Transverse colon (tissue), 4 donors: ENCODE data around the gene PTBP3. TPM values are rescaled to one million over a fixed set of nuclear protein-coding genes. Genes with fewer than 3 reads are reported as not detected.
"Not testable (repeated sequence)": the region's sequence is repeated elsewhere in the genome, so short reads cannot be mapped to it uniquely, and the experiment has no call there.

Experiments used
- DNase-seq: peaks from one replicate; pipeline ENCODE4 v3.0.0-alpha.2; 2019
- H3K27ac ChIP-seq, 4 donors: fragments of 200-600 bp; sonication (generic); 2 replicates each; pipeline ENCODE4 v1.5.1; 2016 to 2018; ENCODE audit warnings: inconsistent platforms in 4 of 4
- H3K27me3 ChIP-seq: fragments of 200-600 bp; sonication (generic); 2 replicates; pipeline ENCODE4 v1.5.1; 2017; ENCODE audit warnings: inconsistent platforms
- H3K36me3 ChIP-seq, 4 donors: fragments of 200-600 bp; sonication (generic); 2 replicates each; pipeline ENCODE4 v1.5.1; 2017 to 2019; ENCODE audit warnings: inconsistent platforms in 4 of 4
- H3K4me1 ChIP-seq, 4 donors: fragments of 200-600 bp; sonication (generic); 2 replicates each; pipeline ENCODE4 v1.5.1; 2017 to 2020; ENCODE audit warnings: inconsistent platforms in 4 of 4
- H3K4me3 ChIP-seq, 4 donors: fragments of 200-600 bp; sonication (generic); 1 replicate in 1 of 4; 2 replicates in 3 of 4; pipeline versions ENCODE4 v1.5.1 to v1.6.1; 2017 to 2019; ENCODE audit warnings: inconsistent platforms in 4 of 4
- H3K9me3 ChIP-seq, 2 donors: fragments of 200-600 bp; sonication (generic); 2 replicates each; pipeline ENCODE4 v1.5.1; 2017 to 2019; ENCODE audit warnings: inconsistent platforms in 2 of 2
- CTCF ChIP-seq, 5 experiments: fragments of 200-600 bp in 3 of 5; fragments of 450-650 bp in 2 of 5; sonication (generic) in 3 of 5; IDR thresholded peaks; 1 replicate in 2 of 5; 2 replicates in 3 of 5; pipeline ENCODE4 v1.5.1; 2016 to 2017; ENCODE audit warnings: antibody characterized with exemption in 5 of 5, inconsistent platforms in 3 of 5, mild to moderate bottlenecking in 2 of 5, moderate library complexity in 1 of 5
- EP300 ChIP-seq: sonication (generic); formaldehyde crosslinking; IDR thresholded peaks from one replicate; pipeline ENCODE4 v1.6.1; 2017; ENCODE audit warnings: antibody characterized with exemption, low read depth
- POLR2A ChIP-seq: fragments of 450-650 bp; IDR thresholded peaks from one replicate; pipeline ENCODE4 v1.6.1; 2016; ENCODE audit warnings: antibody characterized with exemption, mild to moderate bottlenecking, moderate library complexity
- POLR2AphosphoS5 ChIP-seq, 3 donors: sonication (generic); formaldehyde crosslinking; IDR thresholded peaks; one replicate each; pipeline ENCODE4 v1.6.1; 2016; ENCODE audit warnings: antibody characterized with exemption in 3 of 3
- WGBS, 2 donors: methylation state at CpG; one replicate each; pipeline ENCODE4 v1.1.5; 2018; ENCODE audit warnings: low coverage in 1 of 2; 5-methylcytosine and 5-hydroxymethylcytosine counted together
- in situ Hi-C, 4 donors: fragments of 200-750 bp; cut with MboI; loops; one replicate each; pipeline versions ENCODE4 v1.15.0 to v1.15.1; 2017; ENCODE audit warnings: low sequenced_read_pairs in 3 of 4, low pct_ligation_motif_present in 1 of 4, low pct_unique_long_range_greater_than_20kb in 1 of 4
- intact Hi-C: fragments of 100-400 bp; cut with DNase I; formaldehyde crosslinking; loops from one replicate; pipeline ENCODE4 v1.15.1; 2023; ENCODE audit warnings: low total_unique reads
- total RNA-seq, 4 donors: library from RNA; depleted of rRNA; stranded (reverse); fragments of >200 nt; gene quantifications; one replicate each; pipeline ENCODE4 v1.1.0, GENCODE V29; 2016

PTBP3 gene
- total RNA-seq, 4 donors from 2014 or later = 25.3 to 96.9 (median 54.7) TPM

GRCh38 chr9:112378328-112379176, 45.1 kb upstream of the PTBP3 start:
- in situ Hi-C loops (loop anchor here in 1 of 4 donors (25.0 kb wide), 1 partner anchor 334 kb away; the partner anchor contains the start of gene INIP), intact Hi-C loops (no loop called here)
- no peaks in the 10 kb centered on the region for H3K27me3 ChIP-seq
- H3K36me3 ChIP-seq = no peaks in the 10 kb centered on the region
- H3K27ac ChIP-seq = peak overlapping the region; percentile 98 to 100 (median 98)
- DNase-seq = peak; percentile 40
- whole genome bisulfite sequencing, 2 donors = 13 to 21% methylated on average over 11 to 27 of the region's 27 CpGs
- peaks cover 4 to 40% (median 26%) of the 10 kb centered on the region in 4 donors for H3K4me1 ChIP-seq
- peak overlapping the region; percentile 51 to 83 (median 70) for H3K4me3 ChIP-seq
- no peak for TF ChIP-seq POLR2A
- no peak for TF ChIP-seq CTCF (IDR thresholded peaks at IDR 0.05)
- TF ChIP-seq POLR2AphosphoS5 (IDR thresholded peaks at IDR 0.05) = peak in 1 of 3 donors; percentile 38
- no peak for TF ChIP-seq EP300
- no peaks in the 10 kb centered on the region for H3K9me3 ChIP-seq

DNA sequence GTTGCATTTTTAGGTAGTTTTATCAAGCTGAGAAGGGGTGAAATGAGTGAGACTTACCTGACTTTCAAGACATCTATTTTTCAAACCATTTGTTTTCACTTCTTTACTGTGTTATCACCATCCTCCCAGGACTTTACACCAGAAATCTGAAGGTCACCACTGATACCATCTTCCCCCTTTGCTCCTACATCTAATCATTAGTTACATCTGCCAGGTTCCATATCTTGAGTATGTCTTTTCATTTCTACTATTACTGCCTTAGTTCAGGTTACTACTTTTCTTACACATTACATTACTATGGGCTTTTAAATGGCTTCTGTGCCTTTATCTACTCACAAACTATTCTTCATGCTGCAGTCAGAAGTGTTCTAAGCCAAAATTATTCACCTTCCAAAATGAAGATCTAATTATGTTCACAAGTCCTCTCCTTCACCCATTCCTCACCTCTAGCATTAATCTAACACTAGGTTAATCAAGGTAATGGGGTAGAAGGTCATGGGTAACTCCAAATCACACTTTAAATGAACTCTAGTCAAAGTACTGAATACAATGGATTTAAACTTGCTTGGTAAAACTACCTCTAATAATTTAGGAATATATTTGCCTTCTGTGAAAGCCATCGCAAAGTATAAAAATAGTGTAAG, 44.4 kb upstream of the PTBP3 start:
- Histone ChIP-seq H3K36me3 (no peaks in the 10 kb centered on the region), H3K27ac (peak overlapping the region in 1 of 4 donors; percentile 98), H3K4me1 (peaks cover 4 to 34% (median 26%) of the 10 kb centered on the region in 4 donors), H3K9me3 (no peaks in the 10 kb centered on the region), H3K27me3 (no peaks in the 10 kb centered on the region), H3K4me3 (peak overlapping the region in 1 of 4 donors; percentile 83)
- intact Hi-C loops (no loop called here), in situ Hi-C loops (loop anchor here in 1 of 4 donors (25.0 kb wide), 1 partner anchor 334 kb away; the partner anchor contains the start of gene INIP)
- TF ChIP-seq EP300 = no peak
- no peak for TF ChIP-seq POLR2AphosphoS5 (IDR thresholded peaks at IDR 0.05)
- TF ChIP-seq CTCF (IDR thresholded peaks at IDR 0.05) = no peak
- TF ChIP-seq POLR2A = no peak
- 56 to 66% methylated on average over 1 of the region's 1 CpG for WGBS, 2 donors
- DNase-seq = no peak

- Histone ChIP-seq H3K9me3 (no peaks in the 10 kb centered on the region), H3K36me3 (no peaks in the 10 kb centered on the region), H3K4me1 (peaks cover 4 to 27% (median 24%) of the 10 kb centered on the region in 4 donors), H3K27me3 (no peaks in the 10 kb centered on the region), H3K4me3 (no peak overlapping the region), H3K27ac (no peak overlapping the region)
- no peak for DNase-seq
- no peak for TF ChIP-seq CTCF (IDR thresholded peaks at IDR 0.05)
- TF ChIP-seq EP300 = no peak
- TF ChIP-seq POLR2A = no peak
- TF ChIP-seq POLR2AphosphoS5 (IDR thresholded peaks at IDR 0.05) = no peak
- intact Hi-C loops (no loop called here), in situ Hi-C loops (loop anchor here in 1 of 4 donors (25.0 kb wide), 1 partner anchor 335 kb away; the partner anchor contains the start of gene INIP)
- whole genome bisulfite sequencing, 2 donors = 33 to 59% methylated on average over 1 to 2 of the region's 2 CpGs
These were observed 43.7 kb upstream of the PTBP3 start for GRCh38 chr9:112377087-112377486.

DNA sequence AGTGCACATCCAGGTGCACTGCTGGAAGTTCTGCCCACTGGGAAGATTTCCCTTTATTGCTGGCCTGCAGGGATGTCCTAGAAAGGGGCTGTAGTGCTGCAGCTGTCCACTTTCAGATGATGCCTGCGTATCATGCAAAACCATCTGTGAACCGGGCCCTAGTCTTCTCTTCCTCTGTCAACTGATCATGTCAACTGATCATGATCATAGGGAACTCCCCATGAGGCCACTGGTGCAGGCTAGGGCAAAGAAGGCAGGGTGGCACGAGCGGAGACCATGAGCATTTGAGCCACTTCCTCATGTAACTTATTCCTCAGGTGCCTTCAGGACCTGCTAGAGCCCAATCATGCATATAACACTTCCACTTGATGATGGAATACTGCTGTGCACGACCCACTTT, 41.9 kb upstream of the PTBP3 start:
- H3K27ac ChIP-seq = no peak overlapping the region
- WGBS, 2 donors = 40 to 90% methylated on average over 1 to 5 of the region's 5 CpGs
- in situ Hi-C loops (loop anchor here in 1 of 4 donors (25.0 kb wide), 1 partner anchor 337 kb away; the partner anchor contains the start of gene INIP), intact Hi-C loops (no loop called here)
- TF ChIP-seq POLR2AphosphoS5 (IDR thresholded peaks at IDR 0.05) (no peak), CTCF (IDR thresholded peaks at IDR 0.05) (no peak), EP300 (no peak), POLR2A (no peak)
- no peaks in the 10 kb centered on the region for H3K36me3 ChIP-seq
- no peak for DNase-seq
- no peaks in the 10 kb centered on the region for H3K9me3 ChIP-seq
- no peaks in the 10 kb centered on the region for H3K27me3 ChIP-seq
- peaks cover 4 to 22% (median 16%) of the 10 kb centered on the region in 4 donors for H3K4me1 ChIP-seq
- H3K4me3 ChIP-seq = no peak overlapping the region

GRCh38 chr9:112374232-112374631, 40.8 kb upstream of the PTBP3 start:
- 92% methylated on average over 2 of the region's 2 CpGs; no CpG with 5 or more reads in 1 of the 2 donors for WGBS, 2 donors
- H3K27ac ChIP-seq, DNase-seq, H3K36me3 ChIP-seq, H3K9me3 ChIP-seq, intact Hi-C loops, H3K4me3 ChIP-seq, H3K27me3 ChIP-seq: not testable (repeated sequence)
- H3K4me1 ChIP-seq = peaks cover 4 to 22% (median 16%) of the 10 kb centered on the region in 4 donors
- in situ Hi-C loops = loop anchor here in 3 of 4 donors (25.0 kb wide), 3 partner anchors 487 to 737 kb away; partner anchors contain the start of genes DNAJC25 (in 1 of the 3) and UGCG (in 1 of the 3)

DNA sequence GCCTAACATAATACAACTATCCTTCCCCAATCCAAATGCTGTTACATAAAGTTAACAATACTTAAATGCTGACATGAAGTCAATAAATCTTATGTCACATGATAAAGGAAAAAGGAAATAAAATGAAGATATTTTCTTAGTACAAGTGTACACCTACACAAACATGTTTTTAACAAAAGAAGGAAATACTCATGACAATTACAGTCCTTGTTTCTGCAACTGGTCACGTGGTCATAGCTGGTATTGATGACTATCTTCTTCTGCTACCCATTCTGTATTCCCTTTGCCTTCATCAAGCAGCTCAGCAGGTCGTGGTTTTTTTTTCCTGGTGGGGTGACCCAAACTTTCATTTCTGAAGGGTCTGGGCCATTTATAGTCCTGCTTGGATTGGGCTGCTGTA, 40.2 kb upstream of the PTBP3 start:
- H3K9me3 ChIP-seq, H3K4me3 ChIP-seq, H3K27ac ChIP-seq, H3K36me3 ChIP-seq, H3K27me3 ChIP-seq, DNase-seq, intact Hi-C loops: not testable (repeated sequence)
- H3K4me1 ChIP-seq = peaks cover 4 to 19% (median 14%) of the 10 kb centered on the region in 4 donors
- WGBS, 2 donors = 67 to 75% methylated on average over 2 of the region's 2 CpGs
- in situ Hi-C loops = loop anchor here in 3 of 4 donors (25.0 kb wide), 3 partner anchors 486 to 736 kb away; partner anchors contain the start of genes DNAJC25 (in 1 of the 3) and UGCG (in 1 of the 3)
